ENCODE results near the gene ETV6.

The ETV6 gene

GRCh38 chr12:11875414-11875935, 226.0 kb downstream of the ETV6 start:
- Mint-ChIP-seq H3K36me3 (peaks cover 23% of the 10 kb centered on the region), H3K4me3 (no peak overlapping the region), H3K27me3 (no peaks in the 10 kb centered on the region), H3K9me3 (no peaks in the 10 kb centered on the region), H3K4me1 (peaks cover 4% of the 10 kb centered on the region), H3K27ac (no peak overlapping the region)
- ATAC-seq (ENCODE audit: low read depth): no peak
- no peak for DNase-seq (ENCODE audit: low spot score in 2 of 2)

- DNase-seq (ENCODE audit: low spot score in 2 of 2) (no peak), ATAC-seq (ENCODE audit: low read depth) (no peak)
- Mint-ChIP-seq H3K36me3 (peaks cover 24% of the 10 kb centered on the region), H3K9me3 (no peaks in the 10 kb centered on the region), H3K4me3 (no peak overlapping the region), H3K27me3 (no peaks in the 10 kb centered on the region), H3K4me1 (peaks cover 4% of the 10 kb centered on the region), H3K27ac (peak overlapping the region; percentile 33)
These were observed 226.8 kb downstream of the ETV6 start for GRCh38 chr12:11876307-11876706.

- peak overlapping the region; percentile 55 for H3K27ac Mint-ChIP-seq
- H3K36me3 Mint-ChIP-seq: peaks cover 15% of the 10 kb centered on the region
- H3K4me3 Mint-ChIP-seq: no peak overlapping the region
- H3K4me1 Mint-ChIP-seq: peaks cover 7% of the 10 kb centered on the region
- DNase-seq (ENCODE audit: low spot score in 2 of 2) (no peak), ATAC-seq (ENCODE audit: low read depth) (no peak)
- H3K9me3 Mint-ChIP-seq: no peaks in the 10 kb centered on the region
- no peaks in the 10 kb centered on the region for H3K27me3 Mint-ChIP-seq
These were observed 227.8 kb downstream of the ETV6 start for GRCh38 chr12:11877102-11877826.

GRCh38 chr12:11877869-11878780, 228.7 kb downstream of the ETV6 start:
- no peak for ATAC-seq (ENCODE audit: low read depth)
- Mint-ChIP-seq H3K36me3 (peaks cover 18% of the 10 kb centered on the region), H3K9me3 (no peaks in the 10 kb centered on the region), H3K4me1 (peaks cover 7% of the 10 kb centered on the region), H3K4me3 (no peak overlapping the region), H3K27me3 (no peaks in the 10 kb centered on the region), H3K27ac (peak overlapping the region; percentile 55)
- no peak for DNase-seq (ENCODE audit: low spot score in 2 of 2)

- Mint-ChIP-seq H3K27ac (peak overlapping the region; percentile 11), H3K36me3 (peaks cover 25% of the 10 kb centered on the region), H3K4me1 (peaks cover 7% of the 10 kb centered on the region), H3K27me3 (no peaks in the 10 kb centered on the region), H3K4me3 (no peak overlapping the region), H3K9me3 (no peaks in the 10 kb centered on the region)
- no peak for DNase-seq (ENCODE audit: low spot score in 2 of 2)
- ATAC-seq (ENCODE audit: low read depth): no peak
These were observed 229.8 kb downstream of the ETV6 start for GRCh38 chr12:11879306-11879705.

- Mint-ChIP-seq H3K4me1 (peaks cover 7% of the 10 kb centered on the region), H3K27me3 (no peaks in the 10 kb centered on the region), H3K9me3 (no peaks in the 10 kb centered on the region), H3K27ac (no peak overlapping the region), H3K4me3 (no peak overlapping the region), H3K36me3 (peaks cover 34% of the 10 kb centered on the region)
- DNase-seq (ENCODE audit: low spot score in 2 of 2): no peak
- no peak for ATAC-seq (ENCODE audit: low read depth)
These were observed 230.9 kb downstream of the ETV6 start for GRCh38 chr12:11880381-11880780.

GRCh38 chr12:11881835-11882234, 232.4 kb downstream of the ETV6 start:
- peak overlapping the region; percentile 24 for H3K27ac Mint-ChIP-seq
- H3K4me3 Mint-ChIP-seq: no peak overlapping the region
- peaks cover 5% of the 10 kb centered on the region for H3K4me1 Mint-ChIP-seq
- H3K36me3 Mint-ChIP-seq: peaks cover 38% of the 10 kb centered on the region
- no peak for DNase-seq (ENCODE audit: low spot score in 2 of 2)
- no peak for ATAC-seq (ENCODE audit: low read depth)
- no peaks in the 10 kb centered on the region for H3K27me3 Mint-ChIP-seq
- H3K9me3 Mint-ChIP-seq: no peaks in the 10 kb centered on the region

GRCh38 chr12:11882301-11883019, 233.0 kb downstream of the ETV6 start:
- H3K4me1 Mint-ChIP-seq: peaks cover 3% of the 10 kb centered on the region
- H3K9me3 Mint-ChIP-seq: no peaks in the 10 kb centered on the region
- peaks cover 42% of the 10 kb centered on the region for H3K36me3 Mint-ChIP-seq
- no peak overlapping the region for H3K4me3 Mint-ChIP-seq
- no peak for ATAC-seq (ENCODE audit: low read depth)
- DNase-seq (ENCODE audit: low spot score in 2 of 2): no peak
- no peaks in the 10 kb centered on the region for H3K27me3 Mint-ChIP-seq
- H3K27ac Mint-ChIP-seq: peak overlapping the region; percentile 49

GRCh38 chr12:11884116-11884515, 234.6 kb downstream of the ETV6 start:
- no peak overlapping the region for H3K4me3 Mint-ChIP-seq
- H3K36me3 Mint-ChIP-seq: peaks cover 51% of the 10 kb centered on the region
- peak overlapping the region; percentile 49 for H3K27ac Mint-ChIP-seq
- H3K9me3 Mint-ChIP-seq: peaks cover 2% of the 10 kb centered on the region
- ATAC-seq (ENCODE audit: low read depth) (no peak), DNase-seq (ENCODE audit: low spot score in 2 of 2) (no peak)
- peaks cover 6% of the 10 kb centered on the region for H3K4me1 Mint-ChIP-seq
- no peaks in the 10 kb centered on the region for H3K27me3 Mint-ChIP-seq

GRCh38 chr12:11884706-11885105, 235.2 kb downstream of the ETV6 start:
- ATAC-seq (ENCODE audit: low read depth) (no peak), DNase-seq (ENCODE audit: low spot score in 2 of 2) (no peak)
- Mint-ChIP-seq H3K27ac (peak overlapping the region; percentile 7), H3K4me1 (peaks cover 12% of the 10 kb centered on the region), H3K27me3 (no peaks in the 10 kb centered on the region), H3K4me3 (no peak overlapping the region), H3K36me3 (peaks cover 55% of the 10 kb centered on the region), H3K9me3 (peaks cover 5% of the 10 kb centered on the region)

GRCh38 chr12:11885261-11886038, 236.0 kb downstream of the ETV6 start:
- no peak overlapping the region for H3K27ac Mint-ChIP-seq
- DNase-seq (ENCODE audit: low spot score in 2 of 2): no peak

GRCh38 chr12:11886339-11886738, 236.9 kb downstream of the ETV6 start:
- Mint-ChIP-seq H3K27me3 (no peaks in the 10 kb centered on the region), H3K36me3 (peaks cover 58% of the 10 kb centered on the region), H3K9me3 (peaks cover 5% of the 10 kb centered on the region), H3K4me3 (no peak overlapping the region), H3K27ac (peak overlapping the region; percentile 53), H3K4me1 (peaks cover 18% of the 10 kb centered on the region)
- ATAC-seq (ENCODE audit: low read depth) (no peak), DNase-seq (ENCODE audit: low spot score in 2 of 2) (no peak)

More at GRCh38 chr12:11885261-11886038, 236.0 kb downstream of the ETV6 start:
- Mint-ChIP-seq H3K4me1 (peaks cover 13% of the 10 kb centered on the region), H3K9me3 (peaks cover 5% of the 10 kb centered on the region), H3K27me3 (no peaks in the 10 kb centered on the region), H3K4me3 (no peak overlapping the region), H3K36me3 (peaks cover 56% of the 10 kb centered on the region)
- ATAC-seq (ENCODE audit: low read depth): no peak

GRCh38 chr12:11888029-11888428, 238.6 kb downstream of the ETV6 start:
- Mint-ChIP-seq H3K36me3 (peaks cover 58% of the 10 kb centered on the region), H3K4me3 (no peak overlapping the region), H3K27ac (peak overlapping the region; percentile 22), H3K27me3 (no peaks in the 10 kb centered on the region), H3K9me3 (peaks cover 5% of the 10 kb centered on the region), H3K4me1 (peaks cover 15% of the 10 kb centered on the region)
- DNase-seq (ENCODE audit: low spot score in 2 of 2) (no peak), ATAC-seq (ENCODE audit: low read depth) (no peak)
